NB4 (cell line): ENCODE results near the gene SNTB2.

Source experiments
- POLR2A ChIP-seq: IDR thresholded peaks from 2 replicates; pipeline ENCODE4 v1.6.1; 2011; ENCODE audit warnings: mild to moderate bottlenecking; ENCODE audit not compliant: insufficient read length; ENCODE audit errors: extremely low read depth
- TF ChIP-seq, protein P1 (sequence below): IDR thresholded peaks from one replicate; pipeline ENCODE4 v1.5.1; 2012; ENCODE audit warnings: low read depth, low read length
- TF ChIP-seq, protein P2 (sequence below): IDR thresholded peaks from 2 replicates; pipeline ENCODE4 v1.6.1; 2011; ENCODE audit warnings: low read depth, low read length

DNA sequence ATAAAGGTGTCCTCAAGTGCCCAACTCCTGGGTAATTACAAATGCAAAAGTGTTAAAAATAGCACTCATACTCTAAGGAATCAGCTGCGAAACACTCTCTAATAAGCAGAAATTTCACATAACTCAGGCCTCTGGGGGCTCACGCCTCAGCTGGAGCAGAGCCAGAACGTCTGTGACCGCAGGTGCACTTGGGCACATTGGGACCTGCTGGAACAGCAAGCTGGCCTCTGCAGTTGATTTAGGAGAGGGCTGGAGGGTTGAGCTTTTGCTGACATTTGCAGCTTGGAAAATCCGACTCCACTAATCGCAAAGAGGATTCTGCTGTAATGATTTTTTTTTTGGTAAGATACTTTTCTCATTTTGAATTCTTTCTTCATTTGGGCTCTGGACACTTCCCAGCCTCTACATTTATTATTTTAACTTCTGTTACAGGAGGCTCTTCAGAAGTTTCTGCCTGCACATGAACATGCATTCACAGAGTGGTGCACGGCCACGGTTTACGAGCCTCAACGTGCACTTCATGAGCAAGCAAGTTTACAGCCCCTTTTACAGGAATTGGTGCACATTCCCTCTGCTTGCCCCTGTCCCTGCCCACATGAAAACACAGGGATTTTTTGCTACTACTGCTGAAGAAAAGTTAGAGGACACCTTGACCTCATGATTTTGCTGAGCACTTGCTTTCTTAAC lies 4.1 kb upstream of the SNTB2 start:
- TF ChIP-seq, protein P1, sequence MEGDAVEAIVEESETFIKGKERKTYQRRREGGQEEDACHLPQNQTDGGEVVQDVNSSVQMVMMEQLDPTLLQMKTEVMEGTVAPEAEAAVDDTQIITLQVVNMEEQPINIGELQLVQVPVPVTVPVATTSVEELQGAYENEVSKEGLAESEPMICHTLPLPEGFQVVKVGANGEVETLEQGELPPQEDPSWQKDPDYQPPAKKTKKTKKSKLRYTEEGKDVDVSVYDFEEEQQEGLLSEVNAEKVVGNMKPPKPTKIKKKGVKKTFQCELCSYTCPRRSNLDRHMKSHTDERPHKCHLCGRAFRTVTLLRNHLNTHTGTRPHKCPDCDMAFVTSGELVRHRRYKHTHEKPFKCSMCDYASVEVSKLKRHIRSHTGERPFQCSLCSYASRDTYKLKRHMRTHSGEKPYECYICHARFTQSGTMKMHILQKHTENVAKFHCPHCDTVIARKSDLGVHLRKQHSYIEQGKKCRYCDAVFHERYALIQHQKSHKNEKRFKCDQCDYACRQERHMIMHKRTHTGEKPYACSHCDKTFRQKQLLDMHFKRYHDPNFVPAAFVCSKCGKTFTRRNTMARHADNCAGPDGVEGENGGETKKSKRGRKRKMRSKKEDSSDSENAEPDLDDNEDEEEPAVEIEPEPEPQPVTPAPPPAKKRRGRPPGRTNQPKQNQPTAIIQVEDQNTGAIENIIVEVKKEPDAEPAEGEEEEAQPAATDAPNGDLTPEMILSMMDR: no peak
- no peak for TF ChIP-seq POLR2A
- TF ChIP-seq, protein P2, sequence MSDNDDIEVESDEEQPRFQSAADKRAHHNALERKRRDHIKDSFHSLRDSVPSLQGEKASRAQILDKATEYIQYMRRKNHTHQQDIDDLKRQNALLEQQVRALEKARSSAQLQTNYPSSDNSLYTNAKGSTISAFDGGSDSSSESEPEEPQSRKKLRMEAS: peak; percentile 16; the same call in 1 of the 2 replicates
